Neutrophil (primary cell): ENCODE measurements around the gene JMJD1C.

Source experiments
- H3K27ac ChIP-seq: fragments of 200-600 bp; sonication (generic); 2 replicates; pipeline ENCODE4 v1.5.1; 2016; ENCODE audit warnings: mild to moderate bottlenecking, moderate library complexity
- H3K27me3 ChIP-seq: fragments of 200-600 bp; sonication (generic); 2 replicates; pipeline ENCODE4 v1.6.0; 2016; ENCODE audit warnings: mild to moderate bottlenecking
- H3K36me3 ChIP-seq: fragments of 200-600 bp; sonication (generic); 2 replicates; pipeline ENCODE4 v1.5.1; 2017
- H3K4me1 ChIP-seq, 2 experiments: fragments of 200-600 bp in 1 of 2; sonication (generic) in 1 of 2; 1 replicate in 1 of 2; 2 replicates in 1 of 2; pipeline versions ENCODE4 v1.5.1 to v1.6.1; 2013 to 2016; ENCODE audit warnings: low read depth in 1 of 2, low read length in 1 of 2, mild to moderate bottlenecking in 1 of 2, moderate library complexity in 1 of 2; ENCODE audit not compliant: control insufficient read depth in 1 of 2, insufficient read depth in 1 of 2
- H3K4me3 ChIP-seq, 2 experiments: fragments of 200-600 bp in 1 of 2; sonication (generic) in 1 of 2; 1 replicate in 1 of 2; 2 replicates in 1 of 2; pipeline ENCODE4 v1.5.1; 2013 to 2016; ENCODE audit warnings: low read depth in 1 of 2, low read length in 1 of 2, mild to moderate bottlenecking in 1 of 2, moderate library complexity in 1 of 2
- H3K9me3 ChIP-seq: fragments of 200-600 bp; sonication (generic); 2 replicates; pipeline ENCODE4 v1.5.1; 2016
- CTCF ChIP-seq: fragments of 200-600 bp; sonication (generic); IDR thresholded peaks from 2 replicates; pipeline ENCODE4 v1.5.1; 2016; ENCODE audit warnings: antibody characterized with exemption

JMJD1C gene

GRCh38 chr10:63375859-63376258 is 89.9 kb downstream of the JMJD1C start:
- Histone ChIP-seq H3K9me3 (no peaks in the 10 kb centered on the region), H3K27ac (peak overlapping the region; percentile 30), H3K4me1 (peaks cover 21 to 32% of the 10 kb centered on the region in 2 experiments), H3K36me3 (no peaks in the 10 kb centered on the region), H3K27me3 (no peaks in the 10 kb centered on the region), H3K4me3 (no peak overlapping the region)
- TF ChIP-seq CTCF = no peak

GRCh38 chr10:63375458-63375857 is 90.3 kb downstream of the JMJD1C start:
- H3K36me3 ChIP-seq = no peaks in the 10 kb centered on the region
- no peak overlapping the region for H3K4me3 ChIP-seq
- H3K4me1 ChIP-seq = peaks cover 21 to 32% of the 10 kb centered on the region in 2 experiments
- H3K27me3 ChIP-seq = no peaks in the 10 kb centered on the region
- H3K27ac ChIP-seq = peak overlapping the region; percentile 30
- H3K9me3 ChIP-seq = no peaks in the 10 kb centered on the region
- TF ChIP-seq CTCF = no peak

GRCh38 chr10:63374991-63375390 is 90.8 kb downstream of the JMJD1C start:
- no peak for TF ChIP-seq CTCF
- no peaks in the 10 kb centered on the region for H3K27me3 ChIP-seq
- no peaks in the 10 kb centered on the region for H3K9me3 ChIP-seq
- H3K27ac ChIP-seq = peak overlapping the region; percentile 30
- H3K4me3 ChIP-seq = no peak overlapping the region
- no peaks in the 10 kb centered on the region for H3K36me3 ChIP-seq
- peaks cover 21 to 32% of the 10 kb centered on the region in 2 experiments for H3K4me1 ChIP-seq

GRCh38 chr10:63373176-63373575 is 92.6 kb downstream of the JMJD1C start:
- Histone ChIP-seq H3K4me1 (peaks cover 21 to 32% of the 10 kb centered on the region in 2 experiments), H3K9me3 (no peaks in the 10 kb centered on the region), H3K36me3 (no peaks in the 10 kb centered on the region), H3K4me3 (no peak overlapping the region), H3K27me3 (no peaks in the 10 kb centered on the region), H3K27ac (no peak overlapping the region)
- no peak for TF ChIP-seq CTCF

- no peak overlapping the region for H3K27ac ChIP-seq
- no peaks in the 10 kb centered on the region for H3K36me3 ChIP-seq
- TF ChIP-seq CTCF = no peak
- no peaks in the 10 kb centered on the region for H3K27me3 ChIP-seq
- no peak overlapping the region for H3K4me3 ChIP-seq
- H3K9me3 ChIP-seq = no peaks in the 10 kb centered on the region
- H3K4me1 ChIP-seq = peaks cover 2 to 3% of the 10 kb centered on the region in 2 experiments
Measured at GRCh38 chr10:63369711-63370110, 96.1 kb downstream of the JMJD1C start.

GRCh38 chr10:63368365-63368764 is 97.4 kb downstream of the JMJD1C start:
- no peaks in the 10 kb centered on the region for H3K9me3 ChIP-seq
- TF ChIP-seq CTCF = no peak
- no peak overlapping the region for H3K4me3 ChIP-seq
- no peaks in the 10 kb centered on the region for H3K4me1 ChIP-seq
- no peaks in the 10 kb centered on the region for H3K36me3 ChIP-seq
- H3K27me3 ChIP-seq = no peaks in the 10 kb centered on the region
- no peak overlapping the region for H3K27ac ChIP-seq
